GM19468 (cell line): ENCODE data around the gene SORCS2.

Experiments used
- ATAC-seq: cut with Tn5 transposase; IDR thresholded peaks from one replicate; pipeline ENCODE4 v1.9.1; 2021; ENCODE audit warnings: mild to moderate bottlenecking, moderate library complexity, moderate number of reproducible peaks; ENCODE audit not compliant: unreplicated experiment; ENCODE audit errors: extremely low read depth

The SORCS2 gene

DNA sequence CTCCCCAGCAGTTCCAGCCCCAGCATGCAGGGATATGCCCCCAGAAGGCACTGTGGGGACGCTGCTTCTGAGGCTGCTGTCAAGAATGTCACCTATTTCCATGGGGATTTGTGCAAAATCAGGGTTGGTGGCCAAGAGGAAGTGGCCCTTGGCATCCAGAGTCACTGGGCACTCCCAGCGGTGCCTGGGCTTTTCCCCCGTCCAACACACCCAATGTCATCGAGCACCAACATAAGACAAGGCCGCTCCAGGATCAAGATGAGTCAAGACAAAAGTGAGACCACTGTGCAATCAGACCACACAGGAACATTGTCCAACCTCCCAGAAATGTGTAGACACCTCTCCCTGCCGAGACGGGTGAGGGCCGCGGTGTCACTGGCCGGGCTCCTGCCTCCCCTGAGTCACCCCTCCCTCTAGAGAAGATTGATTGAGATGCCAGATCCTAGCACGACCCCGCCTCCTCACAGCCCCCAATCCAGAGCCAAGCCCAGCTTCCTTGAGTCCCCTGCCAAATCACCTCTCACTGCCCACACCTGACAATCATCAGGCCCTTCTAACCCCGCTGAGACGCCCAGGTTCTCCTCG, 553.1 kb downstream of the SORCS2 start:
- ATAC-seq = no peak

DNA sequence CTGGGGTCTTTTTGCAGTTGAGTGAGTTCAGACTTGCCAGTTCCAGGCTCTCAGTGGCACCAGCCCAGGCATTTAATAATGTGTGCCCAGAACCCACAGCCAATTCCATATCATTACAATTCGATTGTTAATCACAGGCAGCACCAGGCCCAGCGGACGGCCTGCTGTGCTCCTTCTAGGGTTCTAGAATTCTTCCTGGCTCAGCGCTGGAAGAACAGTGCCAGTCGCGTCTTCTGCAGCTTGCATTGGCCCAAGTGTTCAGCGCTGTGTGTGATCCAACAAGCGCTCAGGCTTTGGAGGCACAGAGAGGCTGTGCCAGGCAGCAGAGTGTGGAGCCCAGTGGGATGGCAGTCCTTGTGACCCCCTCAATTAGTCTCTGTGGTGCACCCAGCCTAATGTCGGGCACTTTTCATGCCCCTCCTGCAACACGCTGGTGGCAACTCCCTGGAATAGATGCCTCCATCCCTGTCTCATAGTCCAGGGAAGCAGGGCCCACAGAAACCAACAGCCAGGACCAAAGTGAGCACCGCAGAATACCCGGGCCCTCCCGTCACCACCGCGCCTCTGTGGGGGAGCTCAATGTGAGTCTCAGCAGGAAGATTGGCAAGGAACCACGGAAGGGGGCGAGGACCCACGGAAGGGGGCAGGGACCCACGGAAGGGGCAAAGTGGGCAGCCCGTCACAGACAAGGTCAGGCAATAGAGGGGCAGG, 554.2 kb downstream of the SORCS2 start:
- no peak for ATAC-seq

DNA sequence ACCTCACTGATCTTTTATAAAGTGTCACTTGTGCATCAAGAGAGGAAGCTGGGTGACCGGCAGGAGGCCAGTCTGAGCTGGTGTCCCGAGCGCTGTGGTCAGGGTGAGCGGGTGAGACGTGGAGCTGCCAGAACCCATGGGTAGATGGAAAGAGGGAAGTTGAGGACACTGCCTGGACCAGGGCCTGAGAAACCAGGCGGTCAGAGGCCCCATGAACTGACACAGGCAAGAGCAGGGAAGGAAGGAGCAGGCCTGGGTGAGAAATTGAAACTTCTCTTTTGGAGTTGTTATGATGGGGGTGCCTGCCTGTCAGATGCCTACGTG, 554.7 kb downstream of the SORCS2 start:
- no peak for ATAC-seq

DNA sequence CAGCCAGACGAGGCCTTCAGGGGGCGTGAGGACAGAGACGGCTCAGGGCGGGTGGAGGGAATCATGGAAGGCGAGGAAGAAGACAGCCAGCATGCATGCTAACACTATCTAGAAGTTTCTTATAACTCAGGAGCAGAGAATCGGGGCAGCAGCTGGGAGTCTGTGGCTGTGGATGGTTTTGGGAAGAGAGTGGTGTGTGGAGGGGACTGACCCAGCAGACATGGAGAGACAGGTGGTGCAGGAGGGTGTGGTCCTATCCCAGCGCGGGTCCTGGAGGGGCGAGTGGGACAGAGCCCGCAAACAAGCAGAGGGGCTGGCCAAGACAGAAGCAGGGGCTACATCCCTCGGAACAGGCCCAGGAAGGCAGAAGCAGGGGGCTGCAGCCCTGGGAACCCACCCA, 555.2 kb downstream of the SORCS2 start:
- no peak for ATAC-seq

DNA sequence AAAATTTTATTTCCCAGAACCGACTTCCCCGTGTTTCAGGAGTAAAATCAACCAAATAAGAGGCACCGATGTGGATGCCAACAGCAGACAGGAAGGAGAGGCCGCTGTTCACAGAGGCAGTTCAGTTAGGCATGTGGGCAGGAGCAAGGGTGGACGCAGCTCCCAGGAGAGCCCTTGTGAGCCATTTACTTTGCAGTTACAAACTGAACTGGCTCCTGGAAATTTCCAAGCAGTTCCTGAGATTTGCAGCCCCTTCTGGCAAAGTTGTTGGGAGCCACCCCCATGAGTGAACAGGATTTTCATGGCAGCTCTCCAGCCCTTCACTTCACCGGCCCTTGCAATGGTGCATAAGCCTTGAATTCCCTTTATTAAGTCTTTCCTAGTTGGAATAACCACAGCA, 558.2 kb downstream of the SORCS2 start:
- no peak for ATAC-seq

DNA sequence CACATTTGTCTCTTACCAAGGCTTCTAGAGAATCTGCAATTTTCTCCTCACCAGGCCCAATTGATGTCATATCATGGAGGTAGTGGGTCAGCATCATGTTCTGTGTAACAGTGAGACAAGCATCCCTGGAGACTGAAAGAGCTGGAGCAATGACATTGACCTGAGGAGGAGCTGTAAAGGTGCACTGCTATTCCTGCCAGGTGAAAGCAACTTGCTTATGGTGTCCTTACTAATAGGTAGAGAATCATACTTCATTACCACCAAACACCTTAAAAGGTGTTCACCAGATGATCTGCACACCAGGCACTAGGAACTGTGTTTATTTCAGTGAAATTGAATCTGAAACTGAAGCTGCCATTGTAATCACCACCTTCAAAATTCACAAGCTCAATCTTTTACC, 558.6 kb downstream of the SORCS2 start:
- ATAC-seq = no peak

DNA sequence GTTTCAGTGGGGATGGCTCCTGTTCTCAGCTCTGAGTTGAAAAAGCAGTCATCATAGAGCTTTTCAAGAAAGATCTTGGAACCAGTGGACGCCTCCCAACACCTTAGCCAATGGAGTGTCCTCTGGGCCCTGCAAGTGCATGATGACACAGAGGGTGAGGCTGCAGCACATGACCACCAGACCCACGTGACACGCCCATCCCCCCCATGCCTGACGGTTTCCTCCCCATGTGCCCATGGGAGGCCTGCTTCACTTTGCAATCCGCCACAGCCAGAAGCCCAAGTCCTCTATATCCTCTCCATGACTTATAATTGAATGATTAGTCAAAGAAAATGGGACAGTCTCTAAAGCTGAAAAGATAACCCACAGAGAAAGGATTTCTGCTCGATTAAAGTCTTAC, 560.3 kb downstream of the SORCS2 start:
- no peak for ATAC-seq

DNA sequence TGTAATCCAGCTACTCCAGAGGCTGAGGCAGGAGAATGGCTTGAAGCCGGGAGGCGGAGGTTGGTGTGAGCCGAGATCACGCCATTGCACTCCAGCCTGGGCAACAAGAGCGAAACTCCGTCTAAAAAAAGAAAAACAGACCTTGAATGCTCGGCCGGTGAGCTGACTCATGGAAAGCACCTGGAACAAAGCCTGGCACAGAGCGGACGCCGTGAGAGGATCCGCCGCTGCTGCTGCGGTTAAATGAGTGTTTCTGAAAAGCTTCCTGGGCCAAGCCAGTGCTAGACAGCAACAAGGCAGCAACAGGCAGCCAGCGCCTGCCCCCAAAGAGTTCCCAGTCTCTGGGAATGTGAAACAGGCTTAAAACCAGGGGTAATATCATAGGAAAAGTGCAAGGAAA, 560.9 kb downstream of the SORCS2 start:
- no peak for ATAC-seq

DNA sequence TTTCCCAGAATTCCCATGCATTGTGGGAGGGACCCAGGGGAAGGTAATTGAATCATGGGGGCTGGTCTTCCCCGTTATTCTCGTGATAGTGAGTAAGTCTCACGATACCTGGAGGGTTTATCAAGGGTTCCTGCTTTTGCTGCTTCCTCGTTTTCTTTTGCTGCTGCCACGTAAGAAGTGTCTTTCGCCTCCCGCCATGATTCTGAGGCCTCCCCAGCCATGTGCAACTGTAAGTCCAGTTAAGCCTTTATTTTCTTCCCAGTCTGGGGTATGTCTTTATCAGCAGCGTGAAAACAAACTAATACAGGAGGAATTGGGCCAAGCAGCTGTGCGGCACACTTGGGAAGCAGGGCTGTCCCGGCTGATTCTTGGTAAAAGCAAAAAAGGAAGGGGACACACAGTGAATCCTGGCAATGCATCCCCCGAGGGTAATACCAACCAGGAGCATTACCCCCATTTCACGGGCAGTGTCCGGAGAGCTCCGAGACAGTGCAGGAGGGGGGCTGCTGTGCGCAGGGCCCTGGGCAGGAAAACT, 561.7 kb downstream of the SORCS2 start:
- ATAC-seq = no peak

DNA sequence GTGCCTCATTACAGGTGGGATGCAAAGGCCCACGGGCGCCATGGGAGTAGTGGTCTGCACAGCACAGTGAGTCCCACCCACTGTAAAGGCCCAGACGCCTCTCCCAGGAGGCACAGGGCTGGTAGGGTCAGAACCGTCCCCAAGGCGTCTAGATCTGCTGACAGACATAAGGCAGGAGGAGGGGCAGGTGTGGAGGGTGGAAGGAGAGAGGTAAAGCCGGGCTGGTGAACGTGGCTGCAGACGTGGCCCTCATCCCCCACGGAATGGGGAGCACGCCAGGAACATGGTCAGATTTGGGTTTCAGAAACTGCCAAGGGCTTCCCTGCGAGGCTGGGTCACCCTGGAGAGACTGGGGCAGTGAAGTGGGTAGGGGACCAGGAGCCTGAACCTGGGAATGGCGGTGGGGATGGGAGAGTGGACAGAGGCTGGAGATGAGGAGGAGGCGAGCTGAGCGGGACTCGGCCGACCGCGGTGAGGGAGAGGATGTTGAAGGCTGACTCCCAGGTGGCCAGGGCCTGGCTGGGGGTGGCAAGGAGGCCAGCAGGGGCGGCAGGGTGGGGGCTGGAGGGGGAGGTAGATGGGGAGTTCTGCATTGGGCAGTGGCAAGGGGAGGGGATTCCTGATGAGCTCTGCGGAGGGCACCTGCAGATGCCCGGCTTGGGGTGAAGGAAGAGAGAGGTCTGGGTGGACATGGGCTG, 562.4 kb downstream of the SORCS2 start:
- ATAC-seq = no peak

DNA sequence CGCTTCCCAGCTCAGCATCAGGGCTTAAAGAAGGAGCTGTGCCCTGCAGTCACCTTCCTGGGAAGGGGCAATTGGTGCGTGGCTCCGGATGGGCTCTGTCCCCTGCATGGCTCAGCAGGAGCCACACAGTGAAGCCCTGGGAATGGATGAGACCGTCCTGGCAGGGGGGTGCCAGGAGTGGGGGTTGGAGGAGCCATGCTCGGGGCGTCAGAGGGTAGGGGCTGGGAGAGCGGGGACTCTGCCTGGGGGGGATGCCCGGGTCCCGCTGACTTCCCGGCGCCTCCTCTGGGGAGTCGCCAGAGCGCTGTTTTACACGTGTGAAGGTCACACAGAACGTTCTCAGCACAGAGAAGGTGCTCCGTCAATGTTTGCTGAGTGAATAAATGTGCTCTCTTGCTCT, 563.2 kb downstream of the SORCS2 start:
- no peak for ATAC-seq

DNA sequence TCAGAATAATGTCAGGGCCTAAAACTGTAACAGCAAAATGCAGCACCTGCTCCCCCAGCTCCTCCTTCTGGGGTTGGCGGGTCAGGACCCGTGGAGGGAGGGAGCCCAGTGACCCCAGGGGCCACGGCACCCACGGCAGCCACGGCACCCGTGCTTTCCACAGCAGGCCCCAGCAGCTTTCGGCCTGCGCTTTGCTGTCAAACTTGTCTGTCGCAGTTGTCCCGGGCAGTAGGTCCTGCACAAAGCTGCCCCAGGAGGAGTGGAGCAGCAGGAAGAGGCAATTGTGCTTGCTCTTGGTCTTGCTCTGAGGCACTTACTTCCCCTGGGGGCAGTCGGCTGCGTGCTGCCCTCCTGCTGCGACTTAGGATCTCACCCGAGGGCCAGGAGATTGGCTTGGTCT, 563.7 kb downstream of the SORCS2 start:
- no peak for ATAC-seq

DNA sequence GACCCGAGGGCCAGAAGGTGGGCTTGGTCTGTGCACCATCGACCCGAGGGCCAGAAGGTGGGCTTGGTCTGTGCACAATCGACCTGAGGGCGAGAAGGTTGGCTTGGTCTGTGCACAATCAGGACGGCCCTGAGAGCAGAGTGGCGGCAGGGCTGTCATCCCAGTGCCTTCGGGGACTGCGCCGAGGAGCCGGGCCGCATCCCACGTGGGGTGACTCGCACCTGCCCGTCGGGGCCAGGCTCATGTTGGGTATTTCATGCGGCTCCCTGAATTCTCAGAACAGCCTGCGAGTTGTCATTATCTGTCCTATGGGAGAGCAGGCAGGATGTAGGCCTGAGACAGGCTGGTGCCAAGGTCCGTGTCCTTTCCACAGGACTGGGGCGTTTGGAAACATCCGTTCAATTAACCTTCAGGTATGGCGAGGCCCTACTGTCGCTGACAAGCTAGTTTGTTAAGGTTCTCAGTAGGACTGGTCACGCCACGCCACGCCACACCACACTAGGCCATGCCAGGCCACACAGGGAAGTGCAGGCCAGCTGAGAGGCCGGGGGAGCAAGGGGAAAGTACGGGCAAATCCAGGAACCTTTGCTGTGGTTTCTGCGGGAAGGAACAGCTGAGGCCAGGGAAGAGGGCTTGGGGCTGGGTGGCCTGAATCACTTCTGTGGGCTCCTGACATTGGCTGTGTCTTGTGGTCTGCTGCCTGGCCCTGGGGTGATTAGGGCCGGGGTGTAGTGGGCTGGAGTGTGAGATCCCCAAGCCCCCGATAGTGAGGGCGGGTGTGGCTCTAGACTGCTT, 564.4 kb downstream of the SORCS2 start:
- ATAC-seq = no peak

DNA sequence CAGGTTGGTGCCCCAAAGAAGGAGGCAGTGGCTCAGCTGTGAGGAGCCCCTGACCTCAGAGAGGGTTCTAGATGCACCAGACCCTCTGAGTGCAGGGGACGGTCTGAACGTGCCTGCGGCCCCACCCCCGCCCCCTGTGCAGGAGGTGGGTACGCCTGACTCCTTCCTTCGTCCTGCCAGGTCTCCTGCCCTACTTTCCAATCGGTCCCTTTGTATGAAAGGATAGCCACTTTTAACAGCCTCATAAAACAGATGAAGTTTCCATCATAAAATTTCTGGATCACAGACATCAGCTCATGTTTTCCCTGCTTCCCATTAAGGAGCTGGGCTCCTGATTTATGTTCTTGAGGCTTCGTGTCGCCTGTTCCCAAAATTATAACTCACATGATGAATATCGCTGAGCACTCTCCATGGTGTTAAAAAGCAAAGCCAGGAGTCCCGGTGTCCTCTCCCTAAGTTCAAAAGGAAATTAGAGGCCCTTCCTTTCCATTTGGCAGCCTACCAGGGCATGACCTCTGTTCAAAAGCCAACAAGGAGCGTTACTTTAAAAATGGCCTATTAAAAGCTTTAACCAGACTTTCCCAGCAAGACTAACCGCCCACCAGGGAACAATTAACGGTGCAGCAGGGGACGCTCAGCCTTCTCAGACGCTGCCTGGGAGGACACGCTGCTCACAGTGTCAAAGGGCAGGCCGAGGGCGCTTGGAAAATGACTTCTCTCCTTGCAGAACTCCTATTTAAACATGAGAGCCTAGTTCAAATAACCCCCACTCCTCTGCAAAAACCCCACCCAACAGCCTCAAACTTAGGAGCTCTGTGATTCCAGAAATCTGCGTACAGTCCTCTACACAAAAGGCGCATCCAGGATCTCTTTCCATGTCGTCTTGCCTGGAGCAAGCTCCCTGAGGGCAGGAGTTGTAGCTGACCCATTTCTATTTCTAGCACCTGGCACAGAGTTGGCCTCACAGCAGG, 565.4 kb downstream of the SORCS2 start:
- ATAC-seq = no peak

DNA sequence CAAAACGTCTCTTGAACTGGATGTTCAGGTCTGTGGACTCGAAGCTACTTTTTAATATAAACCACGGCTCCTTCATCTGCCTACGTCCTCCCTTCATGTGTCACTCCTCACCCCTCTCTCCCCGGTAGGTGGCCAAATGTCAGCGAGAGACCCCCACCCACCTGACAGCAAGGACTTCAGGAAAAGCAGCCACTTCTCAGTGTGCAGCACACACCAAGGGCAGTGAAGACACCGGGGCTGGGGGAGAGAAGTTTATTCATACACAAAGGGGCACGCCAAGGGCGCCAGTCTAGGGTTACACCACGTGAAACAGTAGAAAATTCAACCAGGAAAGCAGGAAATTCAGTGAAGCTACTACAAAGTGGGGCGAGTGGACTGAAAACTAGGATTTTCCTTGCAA, 566.1 kb downstream of the SORCS2 start:
- no peak for ATAC-seq

DNA sequence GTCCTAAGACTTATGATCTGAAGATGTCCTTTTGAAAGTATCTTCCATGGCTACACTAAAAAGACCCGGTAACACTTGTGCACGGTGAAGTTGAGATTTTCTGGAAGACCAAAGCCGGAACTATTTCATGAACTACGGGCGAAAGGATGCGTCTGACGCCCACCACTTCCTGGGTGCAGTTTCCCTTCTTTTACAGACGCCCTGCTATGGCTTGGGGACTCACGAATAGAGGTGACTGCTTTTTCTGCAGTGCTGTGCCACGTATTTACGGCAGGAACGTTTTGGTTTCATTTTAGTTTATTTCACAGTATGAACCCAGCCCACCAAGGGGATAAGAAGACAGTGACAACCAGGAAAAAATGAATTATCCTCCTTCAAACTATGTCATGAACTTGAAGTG, 566.9 kb downstream of the SORCS2 start:
- ATAC-seq = no peak

DNA sequence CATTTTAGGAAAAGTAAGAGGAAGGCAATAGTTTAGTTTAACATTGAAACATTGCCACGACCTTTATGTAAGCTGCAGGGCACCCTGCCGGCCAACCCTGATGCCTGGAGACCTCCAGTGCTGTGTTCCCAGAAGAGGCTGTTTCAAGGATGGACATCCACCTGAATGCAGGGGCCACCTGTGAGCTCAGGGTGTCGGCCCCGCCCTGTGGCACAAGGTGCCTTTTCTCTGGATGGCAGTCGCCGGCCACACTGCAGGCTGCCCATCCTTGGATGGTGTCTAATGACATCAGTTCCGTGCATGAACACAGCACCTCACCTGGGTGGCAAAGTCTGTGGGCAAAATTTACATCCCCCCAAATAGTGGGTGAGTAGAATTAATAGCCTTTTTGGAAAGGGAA, 567.3 kb downstream of the SORCS2 start:
- no peak for ATAC-seq

DNA sequence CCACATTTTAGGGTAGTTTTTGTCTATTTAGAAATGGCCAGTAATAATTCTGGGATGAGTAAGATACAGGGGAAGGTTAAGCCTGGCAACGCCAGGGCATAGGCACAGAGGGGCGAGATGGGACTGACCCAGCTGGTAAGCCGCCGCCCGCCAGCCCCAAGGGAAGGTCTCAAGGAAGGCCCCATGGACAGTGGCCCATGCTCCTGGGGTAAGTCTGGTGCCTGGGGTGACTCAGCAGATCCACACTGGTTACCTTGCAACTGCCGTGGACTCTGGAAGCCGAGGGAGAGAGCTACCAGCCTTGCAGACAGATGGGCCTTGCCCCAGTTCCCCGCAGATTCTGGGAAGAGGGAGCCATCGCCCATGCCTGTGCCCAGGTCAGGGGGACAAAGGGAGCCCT, 567.9 kb downstream of the SORCS2 start:
- ATAC-seq = no peak

DNA sequence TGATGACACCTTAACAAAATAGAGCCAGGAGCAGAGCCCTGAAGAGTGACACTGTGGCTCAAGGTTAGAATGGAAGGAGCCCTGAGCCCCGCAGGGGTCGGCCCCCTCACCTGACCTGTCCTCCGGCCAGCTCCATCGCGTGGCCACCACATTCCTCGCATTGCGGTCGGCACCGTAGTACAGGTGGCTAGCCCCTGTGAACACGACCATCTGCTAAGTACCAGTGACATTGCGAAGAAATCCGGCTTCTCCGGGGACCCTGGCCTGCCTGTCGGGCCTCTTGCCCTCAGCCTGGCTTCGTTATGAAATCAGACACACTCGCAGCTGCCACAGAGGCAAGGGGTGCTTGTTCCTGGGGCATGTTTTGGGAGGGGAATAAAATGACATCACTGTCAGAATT, 568.4 kb downstream of the SORCS2 start:
- no peak for ATAC-seq

DNA sequence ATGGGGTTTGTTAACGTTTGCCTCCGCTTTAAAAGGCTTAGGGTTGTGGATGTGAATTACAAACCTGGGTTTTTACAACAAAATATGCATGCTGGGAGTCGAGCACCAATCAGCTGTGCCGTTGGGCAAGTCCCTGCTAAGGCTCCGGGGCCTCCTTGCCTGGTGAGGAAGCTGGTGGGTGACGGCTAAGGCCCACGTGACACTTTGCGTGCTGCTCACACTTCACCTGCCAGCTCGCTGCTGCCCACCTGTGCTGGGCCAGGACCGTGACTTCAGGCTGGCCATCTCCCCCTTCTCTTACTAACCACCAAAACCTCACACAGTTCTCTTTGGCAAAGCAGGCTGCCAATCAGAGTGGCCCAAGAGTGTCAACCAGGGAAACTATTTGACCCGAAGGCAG, 569.0 kb downstream of the SORCS2 start:
- ATAC-seq = no peak
